ENCODE measurements around the gene SCAMP2.
"Not testable (repeated sequence)": the region's sequence is repeated elsewhere in the genome, so short reads cannot be mapped to it uniquely, and the experiment has no call there.

SCAMP2 gene, protein sequence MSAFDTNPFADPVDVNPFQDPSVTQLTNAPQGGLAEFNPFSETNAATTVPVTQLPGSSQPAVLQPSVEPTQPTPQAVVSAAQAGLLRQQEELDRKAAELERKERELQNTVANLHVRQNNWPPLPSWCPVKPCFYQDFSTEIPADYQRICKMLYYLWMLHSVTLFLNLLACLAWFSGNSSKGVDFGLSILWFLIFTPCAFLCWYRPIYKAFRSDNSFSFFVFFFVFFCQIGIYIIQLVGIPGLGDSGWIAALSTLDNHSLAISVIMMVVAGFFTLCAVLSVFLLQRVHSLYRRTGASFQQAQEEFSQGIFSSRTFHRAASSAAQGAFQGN

DNA sequence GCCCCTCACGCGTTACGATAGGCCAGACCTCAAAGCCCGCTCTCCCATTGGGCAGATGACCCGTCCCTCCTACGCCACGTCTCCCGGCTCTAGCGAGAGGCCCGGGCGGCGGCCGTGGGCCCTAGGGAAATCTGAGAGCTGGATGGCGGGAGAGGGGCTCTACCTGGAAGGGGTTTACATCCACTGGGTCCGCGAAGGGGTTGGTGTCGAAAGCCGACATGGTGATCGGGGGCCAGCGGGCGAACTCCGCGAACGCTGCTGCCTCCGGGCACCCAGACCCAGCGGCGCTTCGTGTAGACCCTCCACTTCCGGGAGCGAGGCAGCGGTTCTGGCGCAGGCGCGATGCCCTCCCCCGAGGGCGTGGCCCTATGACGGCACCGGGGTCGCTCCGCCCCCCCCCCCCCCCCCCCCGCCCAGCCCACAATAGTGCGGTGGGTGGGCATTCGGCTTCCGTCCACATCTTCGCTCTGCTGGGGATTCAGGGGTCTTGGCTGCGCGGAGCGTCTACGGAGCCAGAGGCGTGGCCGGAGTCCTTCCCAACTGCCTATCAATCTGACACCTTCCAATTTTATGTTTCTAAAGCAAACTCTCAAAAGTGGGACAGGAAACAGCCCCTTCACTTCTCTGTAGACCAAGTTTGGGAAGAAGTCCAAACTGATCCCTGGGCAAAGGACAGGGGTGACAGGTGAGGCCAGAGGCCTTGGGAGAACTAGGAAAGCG is at the start of gene SCAMP2:
TSS of gene SCAMP2 (minus strand) at position 330 of the 720 bp plus-strand sequence. CDS start at position 220, 110 bp downstream.
- DNase-seq (ENCODE audit: low read depth) = peak; percentile 81
- TF ChIP-seq, protein P1, sequence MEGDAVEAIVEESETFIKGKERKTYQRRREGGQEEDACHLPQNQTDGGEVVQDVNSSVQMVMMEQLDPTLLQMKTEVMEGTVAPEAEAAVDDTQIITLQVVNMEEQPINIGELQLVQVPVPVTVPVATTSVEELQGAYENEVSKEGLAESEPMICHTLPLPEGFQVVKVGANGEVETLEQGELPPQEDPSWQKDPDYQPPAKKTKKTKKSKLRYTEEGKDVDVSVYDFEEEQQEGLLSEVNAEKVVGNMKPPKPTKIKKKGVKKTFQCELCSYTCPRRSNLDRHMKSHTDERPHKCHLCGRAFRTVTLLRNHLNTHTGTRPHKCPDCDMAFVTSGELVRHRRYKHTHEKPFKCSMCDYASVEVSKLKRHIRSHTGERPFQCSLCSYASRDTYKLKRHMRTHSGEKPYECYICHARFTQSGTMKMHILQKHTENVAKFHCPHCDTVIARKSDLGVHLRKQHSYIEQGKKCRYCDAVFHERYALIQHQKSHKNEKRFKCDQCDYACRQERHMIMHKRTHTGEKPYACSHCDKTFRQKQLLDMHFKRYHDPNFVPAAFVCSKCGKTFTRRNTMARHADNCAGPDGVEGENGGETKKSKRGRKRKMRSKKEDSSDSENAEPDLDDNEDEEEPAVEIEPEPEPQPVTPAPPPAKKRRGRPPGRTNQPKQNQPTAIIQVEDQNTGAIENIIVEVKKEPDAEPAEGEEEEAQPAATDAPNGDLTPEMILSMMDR (conservative IDR thresholded peaks at IDR 0.05; ENCODE audit: low read depth, low read length) = no peak
- peak within 1 kb of the TSS; percentile 88 for H3K4me3 ChIP-seq (ENCODE audit: low read length)

DNA sequence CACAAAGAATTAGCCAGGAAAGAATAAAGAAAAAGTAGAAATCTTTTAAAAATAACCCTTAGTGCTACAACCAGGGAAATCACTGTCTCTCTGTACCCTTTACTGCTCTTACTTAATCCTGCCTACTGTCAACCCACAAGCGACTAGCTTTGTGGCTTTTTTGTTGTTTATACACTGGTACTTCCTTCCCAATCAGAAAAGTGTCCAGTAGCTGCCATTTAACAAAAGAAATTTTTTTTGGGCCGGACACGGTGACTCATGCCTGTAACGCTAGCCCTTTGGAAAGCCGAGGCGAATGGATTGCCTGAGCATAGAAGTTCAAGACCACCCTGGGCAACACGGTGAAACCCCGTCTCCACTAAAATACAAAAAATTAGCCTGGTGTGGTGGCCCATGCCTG is 47.3 kb upstream of the SCAMP2 start:
- TF ChIP-seq, protein P1 (conservative IDR thresholded peaks at IDR 0.05; ENCODE audit: low read depth, low read length) = no peak
- no peak overlapping the region for H3K4me3 ChIP-seq (ENCODE audit: low read length)
- DNase-seq (ENCODE audit: low read depth) = no peak

DNA sequence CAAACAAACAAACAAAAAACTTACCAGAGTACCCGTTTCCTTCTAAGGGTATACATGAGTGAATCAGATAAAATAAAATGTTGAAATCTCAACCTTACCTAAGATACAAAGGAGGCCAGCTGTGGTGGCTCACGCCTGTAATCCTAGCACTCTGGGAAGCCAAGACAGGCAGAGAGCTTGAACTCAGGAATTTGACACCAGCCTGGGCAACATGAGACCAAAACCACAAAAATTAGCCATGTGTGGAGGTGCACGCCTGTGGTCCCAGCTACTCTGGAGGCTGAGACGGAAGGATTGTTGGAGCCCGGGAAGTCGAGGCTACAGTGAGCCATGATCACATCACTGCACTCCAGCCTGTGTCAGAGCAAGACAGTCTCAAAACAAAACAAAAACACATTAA is 44.5 kb upstream of the SCAMP2 start:
- H3K4me3 ChIP-seq (ENCODE audit: low read length) = no peak overlapping the region
- DNase-seq (ENCODE audit: low read depth) = no peak
- TF ChIP-seq, protein P1 (conservative IDR thresholded peaks at IDR 0.05; ENCODE audit: low read depth, low read length) = no peak

DNA sequence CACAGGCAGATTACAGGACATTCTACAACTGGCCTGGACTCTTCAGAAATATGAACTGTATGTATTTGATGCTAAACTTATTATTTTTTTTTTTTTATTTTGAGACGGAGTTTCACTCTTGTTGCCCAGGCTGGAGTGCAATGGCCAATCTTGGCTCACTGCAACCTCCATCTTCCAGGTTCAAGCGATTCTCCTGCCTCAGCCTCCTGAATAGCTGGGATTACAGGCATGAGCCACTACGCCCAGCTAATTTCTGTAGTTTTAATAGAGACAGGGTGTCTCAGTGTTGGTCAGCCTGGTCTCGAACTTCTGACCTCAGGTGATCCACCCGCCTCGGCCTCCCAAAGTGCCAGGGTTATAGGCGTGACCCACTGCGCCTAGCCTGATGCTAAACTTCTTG is 40.6 kb upstream of the SCAMP2 start:
- not testable (repeated sequence) for H3K4me3 ChIP-seq (ENCODE audit: low read length); DNase-seq (ENCODE audit: low read depth)

DNA sequence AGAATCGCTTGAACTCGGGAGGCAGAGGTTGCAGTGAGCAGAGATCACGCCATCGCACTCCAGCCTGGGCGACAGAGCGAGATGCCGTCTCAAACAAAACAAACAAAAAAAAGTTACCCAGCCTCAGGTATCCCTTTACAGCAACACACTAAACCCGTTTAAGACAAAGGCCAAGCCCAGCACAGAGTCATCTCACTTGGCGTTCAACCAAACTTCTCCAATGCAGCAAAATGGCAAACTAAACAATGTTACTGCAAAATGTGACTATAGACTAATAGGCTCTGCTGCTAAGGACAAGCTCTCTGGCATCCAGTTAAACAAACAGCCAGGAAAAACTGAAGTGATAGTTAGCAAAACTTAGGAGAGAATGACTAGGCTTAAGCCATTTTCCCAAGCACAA is 39.9 kb upstream of the SCAMP2 start:
- DNase-seq (ENCODE audit: low read depth) = no peak
- H3K4me3 ChIP-seq (ENCODE audit: low read length) = no peak overlapping the region
- TF ChIP-seq, protein P1 (conservative IDR thresholded peaks at IDR 0.05; ENCODE audit: low read depth, low read length) = no peak

DNA sequence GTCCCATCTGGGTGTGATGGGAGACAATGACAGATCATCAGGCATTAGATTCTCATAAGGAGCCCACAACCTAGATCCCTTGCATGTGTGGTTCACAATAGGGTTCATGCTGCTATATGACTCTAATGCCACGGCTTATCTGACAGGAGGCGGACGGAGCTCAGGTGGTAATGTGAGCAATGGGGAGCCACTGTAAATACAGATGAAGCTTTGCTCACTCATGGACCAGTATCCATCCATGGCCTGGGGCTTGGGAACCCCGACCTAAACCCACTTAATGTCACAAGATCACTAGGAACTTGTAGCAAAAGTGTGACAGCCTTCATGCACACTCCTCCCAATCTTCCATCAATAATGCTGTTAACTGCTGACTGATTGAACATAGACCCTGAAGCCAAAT is 35.5 kb upstream of the SCAMP2 start:
- TF ChIP-seq, protein P1 (conservative IDR thresholded peaks at IDR 0.05; ENCODE audit: low read depth, low read length) = no peak
- no peak overlapping the region for H3K4me3 ChIP-seq (ENCODE audit: low read length)
- no peak for DNase-seq (ENCODE audit: low read depth)

DNA sequence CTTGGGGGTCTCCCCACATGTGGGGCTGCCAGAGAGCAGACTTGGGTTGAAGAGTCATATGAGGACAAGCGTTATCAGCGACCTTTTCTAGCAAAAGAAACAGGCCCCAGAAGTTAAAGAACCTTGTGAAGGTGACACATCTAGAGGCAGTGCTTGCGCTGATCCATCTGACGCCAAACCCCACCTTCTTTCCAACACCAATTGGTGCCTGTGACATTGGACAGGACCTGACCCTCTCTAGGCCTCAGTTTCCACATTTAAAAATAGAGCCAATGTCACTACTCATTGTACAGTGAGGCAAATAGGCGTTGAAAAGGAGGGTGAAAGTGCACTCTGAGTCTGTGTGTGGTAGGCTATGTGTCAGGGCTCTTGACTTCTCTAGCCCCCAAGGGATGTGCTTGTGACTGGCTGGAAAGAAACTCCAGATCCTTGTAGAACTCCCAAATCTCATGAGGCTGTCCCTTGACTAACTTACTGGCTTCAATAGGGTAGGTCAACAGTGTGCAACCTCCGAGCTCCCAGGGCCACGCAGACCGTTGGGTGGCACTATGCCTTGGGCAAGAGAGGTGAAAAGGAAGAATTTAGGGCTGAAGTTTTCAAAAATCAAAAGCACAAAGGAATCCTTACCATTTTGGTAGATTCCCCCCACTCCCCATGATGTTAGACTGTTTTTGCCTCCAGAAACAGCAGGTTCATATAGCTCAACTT is 34.2 kb upstream of the SCAMP2 start:
- DNase-seq (ENCODE audit: low read depth) = no peak
- TF ChIP-seq, protein P1 (conservative IDR thresholded peaks at IDR 0.05; ENCODE audit: low read depth, low read length) = no peak
- peak overlapping the region; percentile 80 for H3K4me3 ChIP-seq (ENCODE audit: low read length)
